HG03439 (cell line): ENCODE results near the gene CDH13.

Experiments
- ATAC-seq: cut with Tn5 transposase; IDR thresholded peaks from one replicate; pipeline ENCODE4 v1.9.1; 2021; ENCODE audit warnings: mild to moderate bottlenecking, moderate library complexity; ENCODE audit not compliant: unreplicated experiment

CDH13 gene

GRCh38 chr16:83830769-83831455 lies 1204.1 kb downstream of the CDH13 start:
- ATAC-seq: no peak

GRCh38 chr16:83831456-83831987 lies 1204.8 kb downstream of the CDH13 start:
- ATAC-seq: no peak

GRCh38 chr16:83833921-83834320 lies 1207.2 kb downstream of the CDH13 start:
- ATAC-seq: no peak

- ATAC-seq: no peak
Measured at GRCh38 chr16:83835586-83836566, 1209.1 kb downstream of the CDH13 start.

- ATAC-seq: no peak
Measured at GRCh38 chr16:83837566-83837965, 1210.8 kb downstream of the CDH13 start.

- ATAC-seq: no peak
Measured at GRCh38 chr16:83838151-83838550, 1211.4 kb downstream of the CDH13 start.

GRCh38 chr16:83839561-83839960 lies 1212.8 kb downstream of the CDH13 start:
- ATAC-seq: no peak

GRCh38 chr16:83840060-83840617 lies 1213.4 kb downstream of the CDH13 start:
- ATAC-seq: no peak

GRCh38 chr16:83842291-83842690 lies 1215.5 kb downstream of the CDH13 start:
- no peak for ATAC-seq

GRCh38 chr16:83842756-83843507 lies 1216.2 kb downstream of the CDH13 start:
- ATAC-seq: no peak

GRCh38 chr16:83843657-83844056 lies 1216.9 kb downstream of the CDH13 start:
- no peak for ATAC-seq

- ATAC-seq: no peak
Measured at GRCh38 chr16:83845263-83845662, 1218.5 kb downstream of the CDH13 start.

GRCh38 chr16:83847371-83848225 lies 1220.8 kb downstream of the CDH13 start:
- ATAC-seq: no peak

- no peak for ATAC-seq
Measured at GRCh38 chr16:83849421-83849820, 1222.7 kb downstream of the CDH13 start.
